ENCODE measurements around the gene ORMDL2.

- TF ChIP-seq CTCF (IDR thresholded peaks at IDR 0.05) (no peak), POLR2A (IDR thresholded peaks at IDR 0.05) (no peak)
Observed at GRCh38 chr12:55809274-55809673, 8.6 kb upstream of the ORMDL2 start.

Measured in heart left ventricle (tissue), 13 donors.